ENCODE data around the gene PBX1. TPM values are rescaled to one million over a fixed set of nuclear protein-coding genes. Genes with fewer than 3 reads are reported as not detected.

PBX1 gene
- total RNA-seq, 4 donors from 2014 or later = 89.6 to 138 (median 112) TPM

DNA sequence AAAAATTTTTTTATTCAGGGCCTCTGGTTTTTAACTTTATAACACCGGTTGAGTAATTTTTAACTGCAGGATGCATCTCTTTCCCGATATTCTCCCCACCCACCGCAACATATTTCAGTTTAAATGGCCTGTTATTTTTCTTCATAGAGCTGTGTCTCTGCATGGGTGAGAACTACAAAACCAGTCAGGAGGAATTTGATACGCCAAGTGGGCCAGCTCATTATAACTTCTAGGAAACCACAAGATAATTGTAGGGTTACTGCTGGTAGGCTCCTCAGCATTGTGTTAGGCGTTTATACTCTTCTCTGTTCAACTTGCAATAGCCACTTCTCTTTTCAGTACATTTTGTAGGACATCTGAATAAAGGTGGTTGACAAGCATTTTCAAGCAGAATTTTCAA is 169.7 kb downstream of the PBX1 start:
- WGBS = 87% methylated on average over 5 of the region's 5 CpGs

DNA sequence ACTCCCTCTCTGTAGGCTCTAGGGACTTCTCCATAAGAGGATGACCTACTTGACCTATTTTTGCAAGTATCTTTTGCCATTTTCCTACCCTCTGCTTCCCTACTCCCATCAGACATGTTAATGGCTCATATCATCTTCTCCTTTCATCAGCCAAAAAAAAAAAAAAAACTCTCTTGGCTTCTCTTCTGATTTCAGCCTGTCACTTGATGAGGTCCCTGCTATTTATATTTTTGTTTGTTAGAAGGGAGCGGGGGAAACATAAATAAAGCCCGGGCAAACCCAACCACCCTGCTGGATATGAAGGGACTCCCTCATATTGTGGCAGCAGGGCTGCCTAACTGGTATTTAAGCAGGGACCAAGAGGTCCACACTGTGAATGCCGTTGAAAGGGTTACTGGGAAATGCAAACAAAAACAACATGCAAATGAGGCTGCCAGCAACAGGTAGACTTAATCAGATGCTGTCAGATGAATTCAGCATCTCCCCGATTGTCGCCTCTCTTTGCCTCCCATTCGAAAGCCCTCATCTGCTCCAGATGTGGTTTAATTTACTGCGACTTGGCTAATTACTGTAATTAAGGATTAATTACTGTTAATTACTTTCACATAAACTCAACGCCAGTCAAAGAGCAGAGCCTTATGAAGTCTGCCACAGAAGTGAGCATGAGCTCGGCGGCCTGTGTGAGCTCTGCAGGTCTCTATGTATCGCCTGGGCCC is 172.3 kb downstream of the PBX1 start:
- DNase-seq (ENCODE audit: extremely low spot score) = no peak
- intact Hi-C loops (cut with DNase I) = no loop called here
- 82% methylated on average over 11 of the region's 11 CpGs for WGBS

More for the DNA sequence above, 169.7 kb downstream of the PBX1 start:
- TF ChIP-seq EP300 (IDR thresholded peaks at IDR 0.05) = no peak
- TF ChIP-seq POLR2AphosphoS5 (IDR thresholded peaks at IDR 0.05) = no peak
- TF ChIP-seq, protein P1, sequence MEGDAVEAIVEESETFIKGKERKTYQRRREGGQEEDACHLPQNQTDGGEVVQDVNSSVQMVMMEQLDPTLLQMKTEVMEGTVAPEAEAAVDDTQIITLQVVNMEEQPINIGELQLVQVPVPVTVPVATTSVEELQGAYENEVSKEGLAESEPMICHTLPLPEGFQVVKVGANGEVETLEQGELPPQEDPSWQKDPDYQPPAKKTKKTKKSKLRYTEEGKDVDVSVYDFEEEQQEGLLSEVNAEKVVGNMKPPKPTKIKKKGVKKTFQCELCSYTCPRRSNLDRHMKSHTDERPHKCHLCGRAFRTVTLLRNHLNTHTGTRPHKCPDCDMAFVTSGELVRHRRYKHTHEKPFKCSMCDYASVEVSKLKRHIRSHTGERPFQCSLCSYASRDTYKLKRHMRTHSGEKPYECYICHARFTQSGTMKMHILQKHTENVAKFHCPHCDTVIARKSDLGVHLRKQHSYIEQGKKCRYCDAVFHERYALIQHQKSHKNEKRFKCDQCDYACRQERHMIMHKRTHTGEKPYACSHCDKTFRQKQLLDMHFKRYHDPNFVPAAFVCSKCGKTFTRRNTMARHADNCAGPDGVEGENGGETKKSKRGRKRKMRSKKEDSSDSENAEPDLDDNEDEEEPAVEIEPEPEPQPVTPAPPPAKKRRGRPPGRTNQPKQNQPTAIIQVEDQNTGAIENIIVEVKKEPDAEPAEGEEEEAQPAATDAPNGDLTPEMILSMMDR (IDR thresholded peaks at IDR 0.05) = no peak
- TF ChIP-seq POLR2A (IDR thresholded peaks at IDR 0.05; ENCODE audit: low read depth) = no peak
- no peak for DNase-seq (ENCODE audit: extremely low spot score)
- intact Hi-C loops (cut with DNase I) = no loop called here
- H3K27ac ChIP-seq (replicated peaks in 1 of 4) = no peak overlapping the region
- no peaks in the 10 kb centered on the region for H3K9me3 ChIP-seq
- H3K4me1 ChIP-seq = peaks cover 29 to 50% (median 48%) of the 10 kb centered on the region in 4 donors
- H3K36me3 ChIP-seq = no peaks in the 10 kb centered on the region
- H3K4me3 ChIP-seq = no peak overlapping the region
- H3K27me3 ChIP-seq = no peaks in the 10 kb centered on the region

DNA sequence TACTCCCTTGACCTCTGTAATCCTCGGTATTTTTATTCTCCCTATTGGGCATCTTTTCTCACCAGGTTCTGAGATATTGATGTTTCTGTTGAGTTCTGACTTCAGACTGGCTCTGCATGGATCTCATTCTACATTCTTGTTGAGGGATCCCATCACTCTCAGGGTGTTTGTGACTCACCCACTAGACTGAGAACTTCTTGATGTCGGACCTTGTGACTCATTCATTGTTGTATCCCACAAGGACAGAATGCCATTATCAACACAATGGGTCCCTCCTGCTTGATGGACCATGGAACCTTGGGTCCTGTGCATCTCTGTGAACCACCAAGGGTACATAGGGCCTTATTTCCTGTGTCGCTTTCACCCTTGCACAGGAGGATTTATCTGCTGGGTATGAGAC is 174.1 kb downstream of the PBX1 start:
- H3K4me3 ChIP-seq = no peak overlapping the region
- peaks cover 12 to 35% (median 31%) of the 10 kb centered on the region in 4 donors for H3K4me1 ChIP-seq
- H3K27me3 ChIP-seq = no peaks in the 10 kb centered on the region
- no peak overlapping the region for H3K27ac ChIP-seq (replicated peaks in 1 of 4)
- 80% methylated on average over 3 of the region's 3 CpGs for WGBS
- DNase-seq (ENCODE audit: extremely low spot score) = no peak
- H3K9me3 ChIP-seq = no peaks in the 10 kb centered on the region
- TF ChIP-seq POLR2A (IDR thresholded peaks at IDR 0.05; ENCODE audit: low read depth) = no peak
- no peak for TF ChIP-seq EP300 (IDR thresholded peaks at IDR 0.05)
- TF ChIP-seq, protein P1 (IDR thresholded peaks at IDR 0.05) = no peak
- no peak for TF ChIP-seq POLR2AphosphoS5 (IDR thresholded peaks at IDR 0.05)
- intact Hi-C loops (cut with DNase I) = no loop called here
- H3K36me3 ChIP-seq = no peaks in the 10 kb centered on the region

More for the DNA sequence above, 172.3 kb downstream of the PBX1 start:
- Histone ChIP-seq H3K27me3 (no peaks in the 10 kb centered on the region), H3K4me1 (peaks cover 16 to 36% (median 35%) of the 10 kb centered on the region in 4 donors), H3K9me3 (no peaks in the 10 kb centered on the region), H3K4me3 (no peak overlapping the region), H3K27ac (replicated peaks in 1 of 4) (no peak overlapping the region), H3K36me3 (no peaks in the 10 kb centered on the region)
- TF ChIP-seq, protein P1 (IDR thresholded peaks at IDR 0.05) = no peak
- TF ChIP-seq POLR2AphosphoS5 (IDR thresholded peaks at IDR 0.05) (no peak), POLR2A (IDR thresholded peaks at IDR 0.05; ENCODE audit: low read depth) (no peak), EP300 (IDR thresholded peaks at IDR 0.05) (no peak)

DNA sequence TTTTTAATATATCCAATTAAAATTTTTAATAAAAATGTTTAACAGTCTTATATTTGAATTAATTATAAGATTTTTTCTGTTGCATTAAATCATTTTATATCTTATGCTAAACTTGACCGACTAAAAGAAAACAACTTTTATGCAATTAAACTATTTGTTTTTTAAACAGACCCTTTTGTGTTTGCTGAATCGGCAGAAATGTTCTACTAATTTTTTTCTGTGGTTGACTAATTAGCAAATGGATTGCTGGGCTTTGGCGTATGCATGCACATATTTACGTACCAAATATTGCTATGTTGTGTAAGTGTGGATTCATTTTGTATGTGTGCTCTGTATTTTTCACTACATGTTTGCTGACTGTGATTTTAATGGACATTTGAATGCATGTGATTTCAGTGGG is 174.8 kb downstream of the PBX1 start:
- H3K36me3 ChIP-seq = no peaks in the 10 kb centered on the region
- no peak overlapping the region for H3K27ac ChIP-seq (replicated peaks in 1 of 4)
- WGBS = 98% methylated on average over 4 of the region's 4 CpGs
- DNase-seq (ENCODE audit: extremely low spot score) = no peak
- H3K4me1 ChIP-seq = peaks cover 12 to 35% (median 31%) of the 10 kb centered on the region in 4 donors
- H3K27me3 ChIP-seq = no peaks in the 10 kb centered on the region
- intact Hi-C loops (cut with DNase I) = no loop called here
- H3K9me3 ChIP-seq = no peaks in the 10 kb centered on the region
- H3K4me3 ChIP-seq = no peak overlapping the region
- TF ChIP-seq POLR2A (IDR thresholded peaks at IDR 0.05; ENCODE audit: low read depth) (no peak), POLR2AphosphoS5 (IDR thresholded peaks at IDR 0.05) (no peak), EP300 (IDR thresholded peaks at IDR 0.05) (no peak)
- TF ChIP-seq, protein P1 (IDR thresholded peaks at IDR 0.05) = no peak
